Muscle of leg (tissue), 11 donors: Measurements from ENCODE around the gene IL3RA. TPM values are rescaled to one million over a fixed set of nuclear protein-coding genes. Genes with fewer than 3 reads are reported as not detected.

Experiments
- DNase-seq: peaks from one replicate; pipeline ENCODE4 v3.0.0; 2013
- H3K27ac ChIP-seq: one replicate; pipeline ENCODE4 v1.5.1; 2013; ENCODE audit warnings: mild to moderate bottlenecking, low read length, control low read depth
- H3K27me3 ChIP-seq: one replicate; pipeline ENCODE4 v1.6.1; 2013; ENCODE audit warnings: low read length; ENCODE audit not compliant: control insufficient read depth, insufficient read depth
- H3K36me3 ChIP-seq: one replicate; pipeline ENCODE4 v1.6.1; 2013; ENCODE audit warnings: low read length; ENCODE audit not compliant: control insufficient read depth, insufficient read depth
- H3K4me1 ChIP-seq: one replicate; pipeline ENCODE4 v1.6.1; 2013; ENCODE audit warnings: low read length; ENCODE audit not compliant: control insufficient read depth, insufficient read depth
- H3K4me3 ChIP-seq: one replicate; pipeline ENCODE4 v1.5.1; 2013; ENCODE audit warnings: low read length, control low read depth
- H3K9me3 ChIP-seq: replicated peaks from 2 replicates; pipeline ENCODE4 v1.6.1; 2013; ENCODE audit warnings: low read depth, low read length; ENCODE audit not compliant: control insufficient read depth
- WGBS: methylation state at CpG from one replicate; pipeline ENCODE4 v1.1.5; 2013; ENCODE audit warnings: missing lambda C conversion rate; ENCODE audit not compliant: insufficient coverage; 5-methylcytosine and 5-hydroxymethylcytosine counted together
- polyA plus RNA-seq, 8 donors: library from polyadenylated mRNA; unstranded; fragments of 120-200 nt; gene quantifications; one replicate each; pipeline versions ENCODE4 v1.2.1 to v1.2.3, GENCODE V29; 2013; ENCODE audit warnings: inconsistent platforms in 1 of 8, low replicate concordance in 1 of 8; ENCODE audit not compliant: insufficient read length in 8 of 8, insufficient read depth in 1 of 8
- total RNA-seq: library from RNA; stranded (reverse); fragments of 120-200 nt; gene quantifications from one replicate; pipeline ENCODE4 v1.2.4, GENCODE V29; 2013

Gene IL3RA
- total and polyA plus RNA-seq, 9 donors: 7.8 to 24.7 (median 19.0) TPM

- Histone ChIP-seq H3K36me3 (peaks cover 5% of the 10 kb centered on the region), H3K4me3 (no peak overlapping the region), H3K9me3 (no peaks in the 10 kb centered on the region), H3K4me1 (no peaks in the 10 kb centered on the region), H3K27ac (no peak overlapping the region), H3K27me3 (no peaks in the 10 kb centered on the region)
- no peak for DNase-seq
- WGBS: 84% methylated on average over 21 of the region's 24 CpGs
These were observed 41.7 kb downstream of the IL3RA start for GRCh38 chrX:1378306-1378759.

GRCh38 chrX:1380672-1381233, 44.2 kb downstream of the IL3RA start:
- no peak for DNase-seq
- H3K4me1 ChIP-seq: no peaks in the 10 kb centered on the region
- H3K36me3 ChIP-seq: peaks cover 23% of the 10 kb centered on the region
- no peak overlapping the region for H3K4me3 ChIP-seq
- H3K27me3 ChIP-seq: no peaks in the 10 kb centered on the region
- no peak overlapping the region for H3K27ac ChIP-seq
- WGBS: 54% methylated on average over 18 of the region's 20 CpGs
- H3K9me3 ChIP-seq: peaks cover 4% of the 10 kb centered on the region

DNA sequence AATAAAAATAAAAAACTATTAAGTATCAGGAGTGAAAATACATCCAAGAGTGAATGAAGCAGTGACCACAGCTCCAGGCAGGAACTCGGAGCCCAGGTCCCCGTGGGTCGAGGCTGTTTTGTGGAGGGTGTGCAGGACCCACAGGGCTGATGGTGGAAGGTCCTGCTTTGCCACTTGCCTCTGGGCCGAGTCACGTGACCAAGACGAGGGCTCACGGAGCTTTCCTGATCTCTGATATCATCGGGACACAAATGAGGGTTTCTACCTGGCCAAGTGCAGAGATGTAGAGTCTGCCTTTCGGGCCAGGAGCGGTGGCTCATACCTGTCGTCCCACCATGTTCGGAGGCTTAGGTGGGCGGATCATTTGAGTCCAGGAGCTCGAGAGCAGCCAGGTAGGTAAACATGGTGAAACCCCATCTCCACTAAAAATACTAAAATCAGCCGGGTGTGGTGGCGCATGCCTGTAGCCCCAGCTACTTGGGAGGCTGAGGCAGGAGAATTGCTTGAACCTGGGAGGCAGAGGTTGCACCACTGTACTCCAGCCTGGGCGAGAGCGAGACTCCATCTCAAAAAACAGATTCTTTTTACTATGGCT, 48.2 kb downstream of the IL3RA start:
- Histone ChIP-seq H3K4me1 (no peaks in the 10 kb centered on the region), H3K36me3 (peaks cover 58% of the 10 kb centered on the region), H3K9me3 (peaks cover 8% of the 10 kb centered on the region), H3K27ac (no peak overlapping the region), H3K4me3 (no peak overlapping the region), H3K27me3 (no peaks in the 10 kb centered on the region)
- 95% methylated on average over 10 of the region's 18 CpGs for WGBS
- DNase-seq: peak; percentile 14

DNA sequence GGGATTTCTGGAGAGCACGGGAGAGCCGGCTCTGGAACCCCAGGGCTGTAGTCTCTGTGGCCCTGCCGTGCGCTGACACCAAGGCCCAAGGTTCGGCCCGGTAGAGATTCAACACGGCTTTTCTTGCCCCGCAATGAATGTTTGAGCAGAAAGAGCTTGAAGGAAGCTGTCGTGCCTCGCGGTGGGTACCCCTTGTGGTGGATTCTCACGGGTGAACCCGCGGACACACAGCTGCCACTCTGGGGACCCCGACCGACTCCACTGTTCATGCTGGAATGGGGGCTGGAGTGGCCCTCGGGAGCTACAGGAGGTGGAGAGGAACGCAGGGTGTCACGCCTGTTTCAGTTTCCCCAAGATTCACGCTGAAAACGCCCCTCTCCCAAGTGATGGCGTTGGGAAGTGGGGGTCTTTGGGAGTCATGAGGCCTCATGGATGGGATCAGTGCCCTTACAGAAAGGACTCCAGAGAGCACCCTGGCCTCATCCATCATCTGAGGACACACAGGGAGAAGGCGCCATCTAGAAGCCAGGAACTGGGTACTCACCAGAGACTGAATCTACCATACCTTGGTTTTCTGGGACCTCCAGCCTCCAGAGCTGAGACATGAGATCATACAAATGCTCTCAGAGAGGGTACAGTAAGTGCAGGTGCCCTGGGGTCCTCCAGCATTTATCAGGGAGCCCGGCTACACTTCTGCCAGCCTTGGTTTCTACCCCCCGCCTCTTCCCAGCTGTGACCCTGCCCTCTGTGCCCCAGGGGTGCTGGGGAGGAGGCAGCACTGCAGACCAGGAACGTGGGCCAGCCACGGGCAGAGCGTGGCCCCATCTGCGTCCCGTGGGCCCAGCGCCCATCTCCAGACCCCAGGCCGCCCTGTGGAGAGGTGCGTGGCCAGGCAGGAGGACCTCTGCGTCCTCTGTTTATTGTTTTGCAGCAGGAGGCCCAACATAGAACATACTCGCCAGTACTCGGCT, 49.0 kb downstream of the IL3RA start:
- DNase-seq: peak; percentile 13
- peaks cover 66% of the 10 kb centered on the region for H3K36me3 ChIP-seq
- WGBS: 92% methylated on average over 28 of the region's 36 CpGs

GRCh38 chrX:1386338-1387127, 49.9 kb downstream of the IL3RA start:
- Histone ChIP-seq H3K27ac (no peak overlapping the region), H3K4me3 (no peak overlapping the region), H3K9me3 (peaks cover 8% of the 10 kb centered on the region), H3K27me3 (no peaks in the 10 kb centered on the region), H3K36me3 (peaks cover 72% of the 10 kb centered on the region), H3K4me1 (peaks cover 8% of the 10 kb centered on the region)
- no peak for DNase-seq
- 94% methylated on average over 30 of the region's 41 CpGs for WGBS

More for the DNA sequence above, 49.0 kb downstream of the IL3RA start:
- H3K4me1 ChIP-seq: peaks cover 2% of the 10 kb centered on the region
- H3K9me3 ChIP-seq: peaks cover 8% of the 10 kb centered on the region
- H3K4me3 ChIP-seq: no peak overlapping the region
- H3K27me3 ChIP-seq: no peaks in the 10 kb centered on the region
- no peak overlapping the region for H3K27ac ChIP-seq

GRCh38 chrX:1387141-1387776, 50.7 kb downstream of the IL3RA start:
- WGBS: 91% methylated on average over 40 of the region's 43 CpGs
- Histone ChIP-seq H3K27me3 (no peaks in the 10 kb centered on the region), H3K9me3 (peaks cover 8% of the 10 kb centered on the region), H3K4me3 (no peak overlapping the region), H3K36me3 (peaks cover 72% of the 10 kb centered on the region), H3K27ac (no peak overlapping the region), H3K4me1 (peaks cover 8% of the 10 kb centered on the region)
- peak; percentile 5 for DNase-seq

- 100% methylated on average over 1 of the region's 4 CpGs for whole genome bisulfite sequencing
- Histone ChIP-seq H3K27ac (no peak overlapping the region), H3K4me3 (no peak overlapping the region), H3K27me3 (no peaks in the 10 kb centered on the region), H3K4me1 (peaks cover 14% of the 10 kb centered on the region), H3K36me3 (peaks cover 68% of the 10 kb centered on the region), H3K9me3 (peaks cover 8% of the 10 kb centered on the region)
- DNase-seq: no peak
These were observed 52.1 kb downstream of the IL3RA start for GRCh38 chrX:1388651-1389050.

GRCh38 chrX:1389181-1389992, 52.8 kb downstream of the IL3RA start:
- peaks cover 20% of the 10 kb centered on the region for H3K4me1 ChIP-seq
- WGBS: 92% methylated on average over 41 of the region's 51 CpGs
- H3K36me3 ChIP-seq: peaks cover 67% of the 10 kb centered on the region
- peak; percentile 3 for DNase-seq
- H3K4me3 ChIP-seq: no peak overlapping the region
- peaks cover 8% of the 10 kb centered on the region for H3K9me3 ChIP-seq
- no peak overlapping the region for H3K27ac ChIP-seq
- H3K27me3 ChIP-seq: no peaks in the 10 kb centered on the region

DNA sequence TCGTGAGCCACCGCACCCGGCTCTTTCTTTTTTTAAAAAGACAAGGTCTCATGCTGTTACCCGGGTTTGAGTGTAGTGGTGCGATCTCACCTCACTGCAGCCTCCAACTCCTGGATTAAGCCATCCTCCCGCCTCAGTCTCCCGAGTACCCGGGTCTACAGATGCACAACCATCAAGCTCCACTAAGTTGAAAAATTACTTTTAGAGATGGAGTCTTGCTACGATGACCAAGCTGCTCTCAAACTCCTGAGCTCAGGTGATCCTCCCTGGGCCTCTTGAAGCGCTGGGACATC, 53.4 kb downstream of the IL3RA start:
- no peak overlapping the region for H3K4me3 ChIP-seq

More for the DNA sequence above, 53.4 kb downstream of the IL3RA start:
- peak; percentile 4 for DNase-seq
- Histone ChIP-seq H3K27me3 (no peaks in the 10 kb centered on the region), H3K27ac (no peak overlapping the region), H3K4me1 (peaks cover 26% of the 10 kb centered on the region), H3K9me3 (peaks cover 8% of the 10 kb centered on the region), H3K36me3 (peaks cover 61% of the 10 kb centered on the region)
- 88% methylated on average over 4 of the region's 10 CpGs for WGBS
